Measurements from ENCODE around the gene RMND1.

RMND1 gene

DNA sequence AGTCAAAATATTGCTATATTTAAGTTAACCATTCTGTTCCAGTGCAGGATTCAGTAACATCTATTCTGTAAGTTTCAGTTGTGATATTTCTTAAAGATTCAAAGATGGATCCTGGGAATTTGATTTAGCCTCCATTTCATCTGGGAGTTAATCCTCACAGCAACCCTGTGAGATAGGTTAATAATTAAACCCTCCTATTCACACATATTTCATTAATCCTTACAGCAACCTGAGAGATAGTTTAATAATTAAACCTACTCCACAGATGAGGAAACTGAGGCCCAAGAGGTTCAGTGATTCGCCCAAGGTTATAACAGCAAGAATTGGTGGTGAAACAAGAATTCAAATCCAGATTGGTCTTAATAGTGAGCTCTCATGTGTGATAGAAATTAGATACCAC lies 49.7 kb downstream of the RMND1 start:
- in situ Hi-C loops (cut with MboI; ENCODE audit: low sequenced_read_pairs, unreplicated experiment), result no loop called here
- DNase-seq (ENCODE audit: low spot score), result no peak

DNA sequence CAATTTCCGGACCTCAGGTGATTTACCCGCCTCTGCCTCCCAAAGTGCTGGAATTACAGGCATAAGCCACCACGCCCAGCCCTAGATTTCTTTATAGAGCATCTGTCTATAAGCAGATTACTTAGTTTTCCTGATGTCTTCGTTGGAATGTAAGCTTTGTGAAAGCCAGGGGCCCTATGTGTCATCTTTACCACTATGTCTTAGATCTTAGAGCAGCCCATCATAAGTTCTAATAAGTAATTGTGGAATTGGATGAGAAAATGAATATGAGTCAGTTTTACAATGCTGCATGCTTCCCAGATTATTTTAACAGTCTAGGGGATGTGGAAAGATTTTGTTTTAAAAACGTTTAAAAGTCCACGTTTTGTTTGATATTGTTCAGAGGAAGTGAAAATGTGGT lies 51.5 kb downstream of the RMND1 start:
- TF ChIP-seq, protein P1, sequence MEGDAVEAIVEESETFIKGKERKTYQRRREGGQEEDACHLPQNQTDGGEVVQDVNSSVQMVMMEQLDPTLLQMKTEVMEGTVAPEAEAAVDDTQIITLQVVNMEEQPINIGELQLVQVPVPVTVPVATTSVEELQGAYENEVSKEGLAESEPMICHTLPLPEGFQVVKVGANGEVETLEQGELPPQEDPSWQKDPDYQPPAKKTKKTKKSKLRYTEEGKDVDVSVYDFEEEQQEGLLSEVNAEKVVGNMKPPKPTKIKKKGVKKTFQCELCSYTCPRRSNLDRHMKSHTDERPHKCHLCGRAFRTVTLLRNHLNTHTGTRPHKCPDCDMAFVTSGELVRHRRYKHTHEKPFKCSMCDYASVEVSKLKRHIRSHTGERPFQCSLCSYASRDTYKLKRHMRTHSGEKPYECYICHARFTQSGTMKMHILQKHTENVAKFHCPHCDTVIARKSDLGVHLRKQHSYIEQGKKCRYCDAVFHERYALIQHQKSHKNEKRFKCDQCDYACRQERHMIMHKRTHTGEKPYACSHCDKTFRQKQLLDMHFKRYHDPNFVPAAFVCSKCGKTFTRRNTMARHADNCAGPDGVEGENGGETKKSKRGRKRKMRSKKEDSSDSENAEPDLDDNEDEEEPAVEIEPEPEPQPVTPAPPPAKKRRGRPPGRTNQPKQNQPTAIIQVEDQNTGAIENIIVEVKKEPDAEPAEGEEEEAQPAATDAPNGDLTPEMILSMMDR (IDR thresholded peaks at IDR 0.05; ENCODE audit: borderline replicate concordance, control extremely low read depth, extremely low read depth, insufficient read depth, missing control alignments), result no peak
- in situ Hi-C loops (cut with MboI; ENCODE audit: low sequenced_read_pairs, unreplicated experiment), result no loop called here
- DNase-seq (ENCODE audit: low spot score), result no peak

More for the DNA sequence above, 49.7 kb downstream of the RMND1 start:
- TF ChIP-seq, protein P1 (IDR thresholded peaks at IDR 0.05; ENCODE audit: borderline replicate concordance, control extremely low read depth, extremely low read depth, insufficient read depth, missing control alignments), result no peak

DNA sequence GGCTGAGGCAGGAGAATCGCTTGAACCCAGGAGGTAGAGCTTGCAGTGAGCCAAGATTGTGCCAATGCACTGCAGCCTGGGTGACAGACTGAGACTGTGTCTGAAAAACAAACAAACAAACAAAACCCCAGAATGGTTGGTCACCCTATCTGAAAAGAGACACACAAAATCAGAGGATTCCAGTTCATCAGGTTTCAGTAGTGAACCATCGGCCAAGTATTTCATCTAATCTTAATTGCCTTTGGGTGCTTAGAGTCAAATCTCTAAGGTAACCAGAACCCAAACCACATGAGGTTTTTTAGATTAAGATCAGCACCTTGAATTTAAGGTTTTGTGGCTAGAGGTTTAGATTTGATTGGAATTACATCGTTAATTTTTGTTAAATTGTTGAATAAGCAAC lies 52.2 kb downstream of the RMND1 start:
- in situ Hi-C loops (cut with MboI; ENCODE audit: low sequenced_read_pairs, unreplicated experiment), result no loop called here
- no peak for DNase-seq (ENCODE audit: low spot score)
- TF ChIP-seq, protein P1 (IDR thresholded peaks at IDR 0.05; ENCODE audit: borderline replicate concordance, control extremely low read depth, extremely low read depth, insufficient read depth, missing control alignments), result no peak

DNA sequence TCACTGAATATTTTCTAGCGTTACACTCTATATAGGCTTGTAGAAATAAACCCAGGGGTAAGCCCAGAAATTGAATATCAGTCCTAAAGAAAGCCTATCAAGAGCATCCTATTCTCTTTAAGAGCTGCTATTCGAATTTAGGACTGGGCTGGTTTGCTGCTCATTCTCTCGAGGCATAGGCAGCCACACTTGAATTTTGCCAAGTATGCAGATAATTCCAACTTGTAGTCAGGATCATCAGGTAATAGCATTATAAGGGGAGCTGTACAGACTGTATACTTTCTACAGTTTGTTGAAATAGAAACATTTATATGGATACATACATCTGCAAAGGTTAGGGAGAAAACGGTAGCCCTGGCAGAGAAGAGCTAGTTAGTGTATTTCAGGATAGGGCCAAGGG lies 58.5 kb downstream of the RMND1 start:
- DNase-seq (ENCODE audit: low spot score), result no peak
- TF ChIP-seq, protein P1 (IDR thresholded peaks at IDR 0.05; ENCODE audit: borderline replicate concordance, control extremely low read depth, extremely low read depth, insufficient read depth, missing control alignments), result no peak
- in situ Hi-C loops (cut with MboI; ENCODE audit: low sequenced_read_pairs, unreplicated experiment), result no loop called here

DNA sequence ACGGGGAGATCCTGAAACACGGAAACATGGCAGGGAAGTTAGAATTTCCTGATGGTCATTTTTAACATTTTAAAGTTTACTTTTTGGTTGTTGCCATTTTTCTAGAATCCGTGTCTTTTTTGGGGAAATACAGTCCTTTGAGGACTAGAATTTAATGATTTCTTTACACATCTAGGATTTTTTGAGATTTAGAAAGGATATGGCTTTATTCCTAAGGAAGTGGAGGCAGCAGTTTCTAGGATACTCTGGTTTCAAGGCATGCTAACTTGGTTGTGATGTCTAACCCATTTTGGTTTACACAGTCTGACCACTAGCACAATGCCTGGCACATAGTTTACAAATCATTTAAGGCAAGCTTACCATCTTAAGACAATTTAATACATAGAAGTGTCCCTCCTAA lies 59.5 kb downstream of the RMND1 start:
- TF ChIP-seq, protein P1 (IDR thresholded peaks at IDR 0.05; ENCODE audit: borderline replicate concordance, control extremely low read depth, extremely low read depth, insufficient read depth, missing control alignments), result no peak
- DNase-seq (ENCODE audit: low spot score), result no peak
- in situ Hi-C loops (cut with MboI; ENCODE audit: low sequenced_read_pairs, unreplicated experiment), result no loop called here

DNA sequence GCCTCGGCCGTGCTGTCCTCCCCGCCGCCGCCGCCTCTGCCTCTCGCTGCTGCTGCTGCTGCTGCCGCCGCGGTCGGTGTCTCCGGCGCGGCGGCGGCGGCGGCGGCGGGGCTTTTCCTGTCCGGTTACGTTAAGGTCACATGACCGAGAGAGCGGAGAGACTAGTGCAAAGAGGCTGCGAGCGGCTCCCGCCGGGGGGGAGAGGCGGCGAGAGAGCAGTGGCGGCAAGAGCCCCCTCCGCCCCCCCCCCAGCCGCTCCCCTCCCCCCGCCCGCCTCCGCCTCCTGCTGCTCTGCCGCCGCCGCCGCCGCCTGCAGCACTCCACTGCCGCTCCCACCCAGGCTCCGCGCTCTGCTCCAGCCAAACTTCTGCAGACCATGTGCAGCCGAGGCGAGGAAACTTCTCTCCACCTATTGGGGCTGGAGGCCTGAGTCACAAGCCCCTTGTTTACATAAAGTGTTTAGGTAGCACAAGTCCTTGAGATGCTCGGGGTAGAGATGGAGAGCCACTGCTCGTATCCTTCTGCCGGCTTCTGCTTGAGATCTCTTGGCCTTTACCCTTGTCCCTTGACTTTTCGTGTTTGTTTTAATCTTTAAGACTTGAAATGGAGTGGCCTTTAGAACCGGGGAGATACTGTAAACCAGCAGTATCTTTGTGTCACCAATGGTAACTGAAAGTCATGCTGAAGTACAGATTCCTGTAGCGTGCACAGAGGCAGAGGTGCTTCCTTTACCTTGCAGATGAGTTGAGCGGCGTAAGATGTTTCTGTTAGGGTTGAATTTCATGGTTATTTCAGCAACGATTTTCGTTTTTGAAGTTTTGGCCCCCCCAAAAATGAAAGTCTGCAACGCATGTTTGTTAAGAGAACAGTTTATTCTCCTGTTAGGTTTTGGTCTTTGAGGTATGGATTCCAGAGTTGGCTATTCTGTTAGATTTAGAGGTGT lies 60.2 kb downstream of the RMND1 start, which contains the start of gene ZBTB2:
ZBTB2 (minus strand) TSS at position 89 of the 943 bp plus-strand sequence. CDS start 17,922 bp downstream, outside the sequence.
- TF ChIP-seq, protein P1 (IDR thresholded peaks at IDR 0.05; ENCODE audit: borderline replicate concordance, control extremely low read depth, extremely low read depth, insufficient read depth, missing control alignments), result no peak
- in situ Hi-C loops (cut with MboI; ENCODE audit: low sequenced_read_pairs, unreplicated experiment), result no loop called here

More for the DNA sequence above, 60.2 kb downstream of the RMND1 start, which contains the start of gene ZBTB2:
- peak; percentile 76 for DNase-seq (ENCODE audit: low spot score)

Measured in GM13976 (cell line).